ENCODE measurements around the gene TAF1C. TPM values are rescaled to one million over a fixed set of nuclear protein-coding genes. Genes with fewer than 3 reads are reported as not detected.
A peak's percentile ranks its signal among the peaks of the same experiment; 100 is the strongest.

The TAF1C gene
- total and polyA plus RNA-seq, 9 of the 15 experiments (the other 6 are each of a cell fraction or from before 2014, with no cell fraction given) = 1.5 to 74.8 (median 21.0) TPM

DNA sequence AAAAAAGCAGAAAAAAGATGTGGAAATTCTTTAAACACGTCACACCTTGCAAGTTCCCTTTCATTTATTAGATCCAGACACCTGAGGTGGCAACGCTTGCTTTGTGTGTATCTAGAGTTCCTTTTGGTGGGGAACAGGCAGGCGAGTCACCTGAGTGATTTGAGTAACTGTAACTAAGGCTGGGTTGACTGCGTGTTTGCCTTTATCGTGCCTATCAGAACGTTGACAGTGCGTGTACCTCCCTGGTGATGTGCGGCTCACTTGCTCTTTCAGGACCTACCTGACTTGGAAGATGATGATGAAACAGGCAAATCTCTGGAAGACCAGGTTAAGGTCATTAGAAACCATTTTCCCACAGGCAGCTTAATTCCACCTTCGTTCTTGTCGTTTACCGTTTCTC, 12.5 kb downstream of the TAF1C start:
- ATAC-seq = no peak
- Histone ChIP-seq H3K9ac (ENCODE audit: insufficient read depth in 1 of 2, low read depth in 2 of 2, low read length in 2 of 2) (no peak overlapping the region), H3K27ac (ENCODE audit: extremely low read depth, low read depth, low read length) (no peak overlapping the region), H3K9me1 (ENCODE audit: control insufficient read depth, insufficient read depth, low read length) (no peaks in the 10 kb centered on the region), H3K79me2 (ENCODE audit: control insufficient read depth, insufficient read depth, low read length) (no peaks in the 10 kb centered on the region), H3K9me3 (replicated peaks; ENCODE audit: control insufficient read depth, insufficient read depth, low read depth, low read length) (no peaks in the 10 kb centered on the region), H2AFZ (ENCODE audit: low read depth, low read length) (no peak overlapping the region; the same call in 1 of the 2 replicates), H3K4me2 (ENCODE audit: insufficient read depth, low read length) (no peak overlapping the region; the same call in 1 of the 2 replicates), H3K4me3 (no peak overlapping the region), H4K20me1 (replicated peaks; ENCODE audit: control insufficient read depth, insufficient read depth, low read length) (peaks cover 20% of the 10 kb centered on the region), H3K4me1 (replicated peaks in 1 of 2; ENCODE audit: control insufficient read depth in 2 of 2, insufficient read depth in 2 of 2, low read length in 2 of 2) (peaks cover 7 to 32% of the 10 kb centered on the region in 2 experiments; a peak in 3 of 5 replicates), H3K27me3 (ENCODE audit: control insufficient read depth in 2 of 2, insufficient read depth in 2 of 2, low read length in 2 of 2) (peaks cover 11 to 35% of the 10 kb centered on the region in 2 experiments; a peak in 4 of 5 replicates), H3K36me3 (ENCODE audit: control insufficient read depth, insufficient read depth, low read length) (peaks cover 18% of the 10 kb centered on the region; the same call in 1 of the 3 replicates)
- FAIRE-seq = peak; percentile 49
- TF ChIP-seq CTBP1 (IDR thresholded peaks at IDR 0.05; ENCODE audit: borderline replicate concordance) (0 out of 2 replicates have a peak, but pooled peaks have one; percentile 41), DACH1 (IDR thresholded peaks at IDR 0.05; ENCODE audit: partially characterized antibody) (no peak), ZEB2 (IDR thresholded peaks at IDR 0.05) (0 out of 2 replicates have a peak, but pooled peaks have one; percentile 21), ATF3 (IDR thresholded peaks at IDR 0.05) (peak; percentile 54; the same call in 1 of the 2 replicates), ATF3 (CRISPR knock-in tag; conservative IDR thresholded peaks at IDR 0.05) (no peak)
- TF ChIP-seq, protein P1, sequence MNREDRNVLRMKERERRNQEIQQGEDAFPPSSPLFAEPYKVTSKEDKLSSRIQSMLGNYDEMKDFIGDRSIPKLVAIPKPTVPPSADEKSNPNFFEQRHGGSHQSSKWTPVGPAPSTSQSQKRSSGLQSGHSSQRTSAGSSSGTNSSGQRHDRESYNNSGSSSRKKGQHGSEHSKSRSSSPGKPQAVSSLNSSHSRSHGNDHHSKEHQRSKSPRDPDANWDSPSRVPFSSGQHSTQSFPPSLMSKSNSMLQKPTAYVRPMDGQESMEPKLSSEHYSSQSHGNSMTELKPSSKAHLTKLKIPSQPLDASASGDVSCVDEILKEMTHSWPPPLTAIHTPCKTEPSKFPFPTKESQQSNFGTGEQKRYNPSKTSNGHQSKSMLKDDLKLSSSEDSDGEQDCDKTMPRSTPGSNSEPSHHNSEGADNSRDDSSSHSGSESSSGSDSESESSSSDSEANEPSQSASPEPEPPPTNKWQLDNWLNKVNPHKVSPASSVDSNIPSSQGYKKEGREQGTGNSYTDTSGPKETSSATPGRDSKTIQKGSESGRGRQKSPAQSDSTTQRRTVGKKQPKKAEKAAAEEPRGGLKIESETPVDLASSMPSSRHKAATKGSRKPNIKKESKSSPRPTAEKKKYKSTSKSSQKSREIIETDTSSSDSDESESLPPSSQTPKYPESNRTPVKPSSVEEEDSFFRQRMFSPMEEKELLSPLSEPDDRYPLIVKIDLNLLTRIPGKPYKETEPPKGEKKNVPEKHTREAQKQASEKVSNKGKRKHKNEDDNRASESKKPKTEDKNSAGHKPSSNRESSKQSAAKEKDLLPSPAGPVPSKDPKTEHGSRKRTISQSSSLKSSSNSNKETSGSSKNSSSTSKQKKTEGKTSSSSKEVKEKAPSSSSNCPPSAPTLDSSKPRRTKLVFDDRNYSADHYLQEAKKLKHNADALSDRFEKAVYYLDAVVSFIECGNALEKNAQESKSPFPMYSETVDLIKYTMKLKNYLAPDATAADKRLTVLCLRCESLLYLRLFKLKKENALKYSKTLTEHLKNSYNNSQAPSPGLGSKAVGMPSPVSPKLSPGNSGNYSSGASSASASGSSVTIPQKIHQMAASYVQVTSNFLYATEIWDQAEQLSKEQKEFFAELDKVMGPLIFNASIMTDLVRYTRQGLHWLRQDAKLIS (CRISPR knock-in tag; IDR thresholded peaks at IDR 0.05) = no peak
- no TSS peak for BruUV-seq (replicated peaks)
- intact Hi-C loops (cut with micrococcal nuclease) = loop anchor here (2.0 kb wide), 1 partner anchor 34 kb away; no protein-coding TSS in a partner anchor
- WGBS (ENCODE audit: insufficient coverage, low coverage, missing lambda C conversion rate) = 2% methylated on average over 11 of the region's 11 CpGs
- POLR2A ChIA-PET = no interaction called here
- in situ Hi-C loops (cut with MboI) = no loop called here
- no peak for DNase-seq (ENCODE audit: extremely low read depth in 1 of 4, low spot score in 3 of 4)
- CTCF ChIA-PET (ENCODE audit: low intra/inter-chr PET ratio) = interaction anchor here (1.8 kb wide), 1 partner anchor 89 kb away, joined by 10 read pairs; no protein-coding TSS in a partner anchor
